Activated CD4-positive, alpha-beta T cell treated with anti-CD3 and anti-CD28 coated beads, Interleukin-10, Interleukin-2, amounts not matched to agents 100 ng/mL and 50 ng/mL, durations not matched to agents 16 hours and 8 hours (primary cell): ENCODE data around the gene FAM229B.
"Not testable (repeated sequence)": the region's sequence is repeated elsewhere in the genome, so short reads cannot be mapped to it uniquely, and the experiment has no call there.

Experiments used
- DNase-seq: peaks from one replicate; pipeline ENCODE4 v3.0.0-alpha.2; 2020

The FAM229B gene, protein sequence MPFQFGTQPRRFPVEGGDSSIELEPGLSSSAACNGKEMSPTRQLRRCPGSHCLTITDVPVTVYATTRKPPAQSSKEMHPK

GRCh38 chr6:112087136-112087911 lies at the start of gene FAM229B, which contains the start of gene TUBE1:
FAM229B (plus strand) TSS chr6:112087591; CDS start chr6:112099284, 11,693 bp downstream.
TUBE1 (minus strand) TSS chr6:112087482; CDS start chr6:112087434, 48 bp downstream.
- DNase-seq: peak; percentile 95

GRCh38 chr6:112037783-112038216 lies 49.6 kb upstream of the FAM229B start:
- peak; percentile 26 for DNase-seq

- no peak for DNase-seq
Measured at GRCh38 chr6:112038268-112038667, 49.1 kb upstream of the FAM229B start.

DNA sequence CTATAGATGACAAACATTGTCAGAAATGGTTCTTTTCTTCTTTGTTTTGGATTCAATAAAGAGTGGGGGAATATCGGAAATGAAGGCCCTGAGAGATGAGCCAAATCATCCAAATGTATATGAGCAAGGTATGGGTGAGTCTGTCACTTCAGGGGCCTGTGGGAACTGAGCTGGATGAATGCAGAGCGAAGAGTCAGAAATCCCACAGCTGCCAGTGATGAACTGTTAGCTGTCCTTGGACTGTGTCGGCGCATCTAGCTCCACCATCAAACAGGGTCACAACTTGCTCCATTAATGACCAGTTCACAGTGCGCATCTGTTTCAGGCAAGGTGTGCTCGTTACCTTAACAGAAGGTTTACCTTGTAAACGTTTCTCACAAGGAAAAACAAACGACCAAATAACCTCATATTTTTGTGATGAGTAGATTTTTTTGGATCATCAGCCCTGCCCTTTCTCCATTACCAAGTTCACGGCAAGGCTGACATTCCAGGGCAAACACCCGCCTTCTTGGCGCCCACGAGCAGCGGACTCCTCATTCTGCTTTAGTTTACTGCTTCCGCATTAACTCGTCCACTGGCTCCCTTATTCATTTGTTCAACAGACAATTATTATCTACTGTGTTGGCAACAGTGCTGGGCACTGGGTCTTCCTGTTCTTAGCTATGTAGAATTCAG lies 48.5 kb upstream of the FAM229B start:
- DNase-seq: no peak

- DNase-seq: no peak
Measured at GRCh38 chr6:112039431-112039770, 48.0 kb upstream of the FAM229B start.

DNA sequence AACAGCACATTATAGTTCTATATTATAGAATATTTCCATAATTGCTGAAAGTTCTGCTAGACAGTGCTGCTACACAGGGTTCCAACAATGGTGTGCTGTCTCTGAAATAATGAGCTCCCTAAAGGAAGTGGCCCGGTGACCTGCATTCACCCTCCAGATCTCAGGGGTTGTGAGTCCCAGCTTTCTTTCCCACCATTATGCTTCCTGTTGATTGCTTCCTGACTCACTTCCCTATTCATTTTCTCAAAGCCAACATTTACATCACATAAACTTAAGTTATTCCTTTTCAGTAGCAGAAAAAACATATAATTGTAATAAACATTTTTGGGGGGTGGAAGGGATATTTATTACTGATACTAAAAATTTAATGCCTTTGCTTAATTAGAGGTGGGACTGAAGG lies 46.4 kb upstream of the FAM229B start:
- no peak for DNase-seq

DNA sequence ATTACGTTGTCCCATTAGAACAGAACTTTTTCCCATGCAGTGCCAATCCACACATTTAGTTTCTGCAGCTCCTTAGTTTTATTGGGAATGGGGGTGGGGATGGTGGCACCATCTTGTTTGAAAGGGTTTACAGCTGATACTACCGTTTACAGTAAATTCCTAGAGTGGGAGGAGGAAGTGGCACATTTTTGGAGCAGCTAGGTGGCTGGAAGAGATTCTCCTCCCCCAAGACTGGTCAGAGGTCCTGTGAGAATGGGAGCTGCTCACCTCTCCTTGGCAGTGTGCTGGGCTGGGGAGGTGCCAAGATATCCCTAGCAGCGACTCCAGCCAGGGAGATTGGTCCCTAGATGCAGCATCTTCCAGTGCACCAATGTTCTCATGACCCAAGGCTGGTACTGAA lies 45.9 kb upstream of the FAM229B start:
- no peak for DNase-seq

DNA sequence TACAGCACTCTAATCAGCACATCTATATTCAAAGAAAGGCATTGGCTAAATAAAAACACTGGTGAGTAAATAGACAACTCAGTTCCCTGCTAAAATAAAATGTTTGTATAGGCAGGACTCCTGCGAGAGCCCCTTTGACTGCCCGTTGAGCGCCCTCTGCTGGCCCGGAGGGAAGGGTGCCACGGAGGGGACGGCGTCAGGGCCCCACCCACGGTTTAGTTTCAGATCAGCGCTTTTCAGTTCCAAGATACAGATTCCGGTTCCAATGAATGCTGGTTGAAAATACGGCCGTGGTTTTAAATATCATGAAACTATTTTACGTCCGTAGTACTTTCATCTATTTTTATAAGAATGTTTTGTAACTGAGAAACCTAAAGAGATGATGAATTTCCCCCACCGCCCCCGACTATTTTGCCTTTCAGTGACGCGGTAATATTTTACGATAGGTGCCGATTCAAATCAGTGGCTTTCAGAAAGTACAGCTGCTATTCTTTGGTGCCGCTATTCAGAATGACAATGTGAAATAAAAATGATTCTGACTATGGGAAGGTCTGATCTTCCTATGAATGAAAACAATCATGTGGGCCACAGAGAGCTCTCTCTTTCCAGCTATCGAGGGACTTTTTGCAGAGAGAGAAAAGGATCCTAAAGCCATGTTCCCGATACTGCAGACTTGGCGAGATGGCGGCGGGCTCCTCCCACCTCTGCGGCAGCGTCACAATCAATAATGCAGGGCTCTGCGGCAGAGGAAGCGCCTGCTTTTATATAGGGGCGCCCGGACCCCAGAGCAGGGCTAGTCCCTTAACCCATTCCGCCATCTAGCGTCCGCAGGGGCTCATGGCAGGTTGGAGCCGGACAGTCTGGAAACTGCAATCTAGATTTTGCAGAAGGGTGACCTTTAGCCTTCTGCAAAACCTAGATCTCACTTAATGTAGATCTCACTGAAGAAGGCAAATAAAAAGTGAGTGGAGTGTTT lies 44.1 kb upstream of the FAM229B start:
- peak; percentile 95 for DNase-seq

DNA sequence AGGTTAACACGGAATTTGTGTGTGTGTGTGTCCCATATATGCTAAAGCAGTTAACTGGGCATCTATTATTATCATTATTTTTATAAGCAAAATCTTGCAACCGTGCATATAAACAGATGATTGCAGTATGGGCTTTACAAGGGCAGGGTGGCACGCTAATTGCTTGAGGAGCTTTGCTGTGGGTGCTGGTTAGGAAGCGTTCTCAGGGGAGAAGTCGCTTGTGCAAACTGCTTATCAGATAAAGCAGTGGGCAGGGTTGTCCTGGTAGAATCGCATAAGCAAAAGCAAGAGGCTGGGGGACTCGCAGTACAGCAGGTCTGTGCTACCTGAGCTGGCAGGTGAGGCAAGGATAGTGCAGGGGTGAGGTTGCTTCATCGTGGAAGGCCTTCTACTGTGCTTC lies 43.2 kb upstream of the FAM229B start:
- DNase-seq: no peak

DNA sequence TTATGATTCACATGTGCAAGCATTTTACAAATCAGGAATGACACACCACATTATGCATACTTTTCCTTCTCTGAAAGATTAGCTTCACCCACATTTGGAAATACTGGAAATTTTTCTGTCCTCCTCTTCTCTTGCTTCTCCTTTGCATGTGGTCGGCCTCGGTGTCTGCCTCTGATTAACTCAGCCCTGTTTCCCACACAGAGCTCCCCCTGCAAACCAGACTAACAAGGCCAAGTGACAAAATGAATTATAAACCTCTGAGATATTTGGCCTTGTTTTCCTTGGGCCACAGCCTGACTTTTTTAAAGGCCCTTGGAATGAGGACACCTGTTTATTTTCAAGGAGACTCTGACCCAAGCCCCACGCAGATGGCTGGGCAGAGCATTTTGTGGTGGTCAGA lies 42.5 kb upstream of the FAM229B start:
- DNase-seq: no peak

DNA sequence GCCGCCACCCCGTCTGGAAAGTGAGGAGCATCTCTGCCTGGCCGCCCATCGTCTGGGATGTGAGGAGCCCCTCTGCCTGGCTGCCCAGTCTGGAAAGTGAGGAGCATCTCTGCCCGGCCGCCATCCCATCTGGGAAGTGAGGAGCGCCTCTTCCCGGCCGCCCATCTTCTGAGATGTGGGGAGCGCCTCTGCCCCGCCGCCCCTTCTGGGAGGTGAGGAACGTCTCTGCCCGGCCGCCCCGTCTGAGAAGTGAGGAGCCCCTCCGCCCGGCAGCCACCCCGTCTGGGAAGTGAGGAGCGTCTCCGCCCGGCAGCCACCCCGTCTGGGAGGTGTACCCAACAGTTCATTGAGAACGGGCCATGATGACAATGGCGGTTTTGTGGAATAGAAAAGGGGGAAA lies 39.9 kb upstream of the FAM229B start:
- DNase-seq: not testable (repeated sequence)

GRCh38 chr6:112049026-112049799 lies 38.2 kb upstream of the FAM229B start:
- no peak for DNase-seq

DNA sequence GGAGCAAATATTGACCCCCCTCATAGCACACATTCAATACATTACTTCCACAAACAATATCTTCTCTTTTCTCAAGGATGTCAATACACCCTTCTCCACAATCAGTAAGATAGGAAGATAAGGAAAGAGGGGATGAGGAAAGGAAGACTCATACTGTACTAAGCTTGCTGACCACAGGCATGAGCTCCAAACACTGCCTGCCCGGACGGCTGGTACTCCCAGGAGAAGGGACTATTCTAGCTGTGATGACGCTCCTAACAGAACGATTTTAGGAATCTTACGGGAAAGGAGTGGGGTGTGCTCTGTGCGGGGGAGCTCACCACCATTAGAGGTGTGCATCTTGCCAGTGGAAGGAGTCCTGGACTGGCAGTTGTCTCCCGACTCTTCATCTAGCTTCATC lies 37.4 kb upstream of the FAM229B start:
- no peak for DNase-seq

GRCh38 chr6:112050429-112050828 lies 37.0 kb upstream of the FAM229B start:
- DNase-seq: no peak

- not testable (repeated sequence) for DNase-seq
Measured at GRCh38 chr6:112051251-112051740, 36.1 kb upstream of the FAM229B start.

DNA sequence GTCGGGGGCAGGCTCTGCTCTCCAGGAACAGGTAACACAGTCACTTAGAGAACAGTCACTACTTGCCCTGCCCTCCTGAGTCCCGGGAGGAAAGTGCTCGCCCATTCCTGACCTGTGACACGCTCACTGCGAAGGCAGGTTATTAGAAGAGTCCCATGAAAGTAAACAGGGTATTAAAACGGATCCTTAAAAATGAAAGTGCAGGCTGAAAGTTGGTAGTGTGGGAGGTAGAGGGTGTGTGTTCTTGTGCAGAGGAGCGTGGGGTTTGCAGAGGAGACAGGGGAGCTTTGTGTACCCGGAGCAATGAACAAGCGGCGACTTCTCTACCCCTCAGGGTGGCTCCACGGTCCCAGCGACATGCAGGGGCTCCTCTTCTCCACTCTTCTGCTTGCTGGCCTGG lies 33.4 kb upstream of the FAM229B start, which contains the start of gene CCN6:
CCN6 (plus strand) TSS at position 104 of the 400 bp plus-strand sequence; CDS start at position 358, 254 bp downstream.
- no peak for DNase-seq

DNA sequence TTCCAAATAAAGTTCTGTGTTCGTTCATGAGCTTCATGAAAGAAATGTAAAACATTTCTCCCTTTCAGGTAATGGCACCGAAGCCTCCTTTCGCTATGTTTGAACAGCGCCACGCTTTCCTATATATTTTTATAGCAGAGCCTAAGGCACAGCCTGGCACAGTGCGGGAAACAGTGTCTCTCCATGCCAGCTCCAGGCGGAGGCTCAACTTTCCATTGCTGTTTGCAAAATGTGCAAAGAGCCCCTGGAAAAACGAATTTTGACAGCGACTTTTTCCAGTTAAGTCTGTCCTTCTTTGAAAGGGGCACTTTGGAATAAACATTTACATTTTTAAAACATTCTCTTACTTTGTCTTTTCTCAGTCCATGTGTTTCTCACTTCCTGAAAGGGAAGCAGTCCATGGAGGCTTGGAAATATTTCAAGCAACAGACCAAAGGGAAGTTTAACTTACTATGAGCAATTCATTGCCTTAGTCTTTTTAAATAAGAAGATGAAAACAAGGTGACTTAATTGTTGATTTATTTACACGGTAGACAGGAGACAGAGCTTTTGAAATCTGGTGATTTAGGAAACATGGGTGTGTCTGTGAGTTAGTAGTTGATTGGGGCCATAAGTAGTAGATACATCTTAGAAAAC lies 32.7 kb upstream of the FAM229B start:
- no peak for DNase-seq

DNA sequence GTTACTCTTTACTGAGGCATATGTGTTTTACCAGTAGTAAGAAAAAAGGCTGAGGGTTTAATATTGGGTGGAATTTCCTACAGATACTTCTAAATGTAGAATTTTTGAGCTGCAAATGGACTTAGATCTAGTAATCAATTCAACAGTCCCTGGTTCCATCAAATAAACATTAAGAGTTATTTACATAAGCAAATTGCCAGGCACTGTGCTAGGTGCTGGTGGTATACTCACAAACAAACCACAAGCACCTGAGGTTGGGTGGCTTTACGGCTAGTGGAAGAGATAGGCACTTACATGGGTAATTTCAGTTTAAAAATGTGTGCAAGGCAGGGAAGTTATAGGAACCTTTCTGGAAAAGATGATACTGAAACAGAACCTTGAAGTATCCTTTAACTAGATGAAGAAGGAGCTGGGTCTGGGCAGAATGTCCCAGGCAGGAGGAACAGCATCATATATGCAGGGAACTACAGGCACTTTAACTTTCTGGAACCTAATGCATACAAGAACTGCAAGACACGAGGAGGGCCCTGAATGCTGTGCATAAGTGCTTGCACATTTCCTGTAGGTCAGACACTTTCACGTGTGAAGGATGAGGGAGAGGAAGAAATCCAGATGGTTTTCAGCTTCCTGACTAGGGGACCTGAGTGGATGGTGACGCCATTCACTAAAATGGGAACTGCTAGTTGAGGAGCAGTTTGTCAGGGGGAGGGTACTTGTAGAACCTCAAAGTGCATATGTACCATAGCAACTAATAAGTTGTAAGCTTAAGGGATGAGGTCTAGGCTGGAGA lies 29.0 kb upstream of the FAM229B start:
- no peak for DNase-seq

DNA sequence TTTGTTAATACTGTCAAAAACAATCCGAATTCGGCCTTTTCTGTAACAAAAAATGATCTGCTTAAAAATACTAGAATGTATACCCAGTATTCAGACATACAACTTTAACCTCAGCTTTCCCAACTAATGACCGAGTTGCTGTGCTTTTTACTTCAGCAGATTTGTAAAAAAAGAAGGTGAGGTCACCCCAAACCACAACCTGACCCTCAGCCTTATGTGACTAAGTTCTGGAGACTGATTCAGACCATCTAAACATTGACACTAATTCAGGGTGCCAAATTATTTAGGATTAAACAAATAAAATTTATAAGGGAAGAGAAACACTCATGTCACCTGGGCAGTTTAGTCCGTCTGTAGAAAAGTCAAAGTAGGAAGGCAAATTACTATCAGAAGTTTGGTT lies 25.8 kb upstream of the FAM229B start:
- DNase-seq: no peak

DNA sequence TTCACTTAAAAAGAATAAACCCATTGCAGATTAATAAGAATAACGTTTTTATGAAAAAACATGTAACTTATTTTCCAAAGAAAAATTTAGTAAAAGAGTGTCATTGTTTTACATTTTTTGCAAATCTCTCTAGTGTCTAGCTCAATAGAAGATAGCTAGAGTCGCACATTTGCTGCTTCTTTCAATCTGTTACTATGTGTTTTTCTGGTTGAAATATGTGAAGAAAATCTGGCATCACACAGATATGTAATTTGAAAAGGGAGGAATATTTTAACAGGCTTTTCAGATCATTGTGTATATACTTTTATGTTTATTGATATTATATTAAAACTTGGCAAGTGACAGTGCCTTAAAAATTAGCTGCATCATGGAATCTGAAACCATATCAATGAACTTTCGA lies 24.4 kb upstream of the FAM229B start:
- no peak for DNase-seq
